Measurements from ENCODE around the gene ZDHHC17.
A peak's percentile ranks its signal among the peaks of the same experiment; 100 is the strongest.

The ZDHHC17 gene

GRCh38 chr12:76763746-76764675 lies at the start of gene ZDHHC17:
Gene ZDHHC17, plus strand, starts transcription at chr12:76764115. Its CDS starts 122 bp downstream, at chr12:76764237.
- DNase-seq (ENCODE audit: extremely low read depth, low read depth), result peak; percentile 59
- H3K4me3 ChIP-seq (replicated peaks; ENCODE audit: low read depth, low read length), result peak within 1 kb of the TSS; percentile 69
- no peak for TF ChIP-seq CTCF (IDR thresholded peaks at IDR 0.05; ENCODE audit: low read depth, low read length, missing control alignments)

- no peak for DNase-seq (ENCODE audit: extremely low read depth, low read depth)
- no peak for TF ChIP-seq CTCF (IDR thresholded peaks at IDR 0.05; ENCODE audit: low read depth, low read length, missing control alignments)
- no peak overlapping the region for H3K4me3 ChIP-seq (replicated peaks; ENCODE audit: low read depth, low read length)
Observed at GRCh38 chr12:76714415-76714814, 49.5 kb upstream of the ZDHHC17 start.

GRCh38 chr12:76714861-76715260 lies 49.1 kb upstream of the ZDHHC17 start:
- H3K4me3 ChIP-seq (replicated peaks; ENCODE audit: low read depth, low read length), result no peak overlapping the region
- no peak for DNase-seq (ENCODE audit: extremely low read depth, low read depth)
- no peak for TF ChIP-seq CTCF (IDR thresholded peaks at IDR 0.05; ENCODE audit: low read depth, low read length, missing control alignments)

GRCh38 chr12:76715332-76715731 lies 48.6 kb upstream of the ZDHHC17 start:
- no peak overlapping the region for H3K4me3 ChIP-seq (replicated peaks; ENCODE audit: low read depth, low read length)
- DNase-seq (ENCODE audit: extremely low read depth, low read depth), result no peak
- no peak for TF ChIP-seq CTCF (IDR thresholded peaks at IDR 0.05; ENCODE audit: low read depth, low read length, missing control alignments)

- TF ChIP-seq CTCF (IDR thresholded peaks at IDR 0.05; ENCODE audit: low read depth, low read length, missing control alignments), result no peak
Observed at GRCh38 chr12:76717314-76717713, 46.6 kb upstream of the ZDHHC17 start.

GRCh38 chr12:76719171-76720041 lies 44.5 kb upstream of the ZDHHC17 start:
- no peak for DNase-seq (ENCODE audit: extremely low read depth, low read depth)
- TF ChIP-seq CTCF (IDR thresholded peaks at IDR 0.05; ENCODE audit: low read depth, low read length, missing control alignments), result no peak

More at GRCh38 chr12:76717314-76717713, 46.6 kb upstream of the ZDHHC17 start:
- DNase-seq (ENCODE audit: extremely low read depth, low read depth), result no peak
- H3K4me3 ChIP-seq (replicated peaks; ENCODE audit: low read depth, low read length), result no peak overlapping the region

More at GRCh38 chr12:76719171-76720041, 44.5 kb upstream of the ZDHHC17 start:
- H3K4me3 ChIP-seq (replicated peaks; ENCODE audit: low read depth, low read length), result no peak overlapping the region

All from HFF-Myc (cell line).